ENCODE measurements around the gene FHOD3.

DNA sequence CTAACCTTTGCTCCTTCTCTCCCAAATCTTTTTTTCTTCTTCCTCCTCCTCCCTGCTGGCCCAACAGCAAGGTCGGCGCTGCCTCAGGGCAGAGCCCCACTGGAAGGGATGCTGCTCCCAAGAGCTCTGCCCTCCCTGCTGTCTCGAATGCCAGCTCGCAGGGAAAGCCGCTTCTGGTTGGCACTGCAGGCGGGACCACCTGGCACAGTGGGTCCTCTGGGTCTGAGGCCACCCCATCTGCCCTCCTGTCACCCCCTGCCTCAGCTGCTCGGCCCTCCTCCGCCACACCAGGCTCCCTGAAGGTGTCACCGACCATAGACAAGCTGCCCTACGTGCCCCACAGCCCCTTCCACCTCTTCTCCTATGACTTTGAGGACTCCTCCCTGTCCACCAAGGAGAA is 355.0 kb downstream of the FHOD3 start:
- TF ChIP-seq, protein P1, sequence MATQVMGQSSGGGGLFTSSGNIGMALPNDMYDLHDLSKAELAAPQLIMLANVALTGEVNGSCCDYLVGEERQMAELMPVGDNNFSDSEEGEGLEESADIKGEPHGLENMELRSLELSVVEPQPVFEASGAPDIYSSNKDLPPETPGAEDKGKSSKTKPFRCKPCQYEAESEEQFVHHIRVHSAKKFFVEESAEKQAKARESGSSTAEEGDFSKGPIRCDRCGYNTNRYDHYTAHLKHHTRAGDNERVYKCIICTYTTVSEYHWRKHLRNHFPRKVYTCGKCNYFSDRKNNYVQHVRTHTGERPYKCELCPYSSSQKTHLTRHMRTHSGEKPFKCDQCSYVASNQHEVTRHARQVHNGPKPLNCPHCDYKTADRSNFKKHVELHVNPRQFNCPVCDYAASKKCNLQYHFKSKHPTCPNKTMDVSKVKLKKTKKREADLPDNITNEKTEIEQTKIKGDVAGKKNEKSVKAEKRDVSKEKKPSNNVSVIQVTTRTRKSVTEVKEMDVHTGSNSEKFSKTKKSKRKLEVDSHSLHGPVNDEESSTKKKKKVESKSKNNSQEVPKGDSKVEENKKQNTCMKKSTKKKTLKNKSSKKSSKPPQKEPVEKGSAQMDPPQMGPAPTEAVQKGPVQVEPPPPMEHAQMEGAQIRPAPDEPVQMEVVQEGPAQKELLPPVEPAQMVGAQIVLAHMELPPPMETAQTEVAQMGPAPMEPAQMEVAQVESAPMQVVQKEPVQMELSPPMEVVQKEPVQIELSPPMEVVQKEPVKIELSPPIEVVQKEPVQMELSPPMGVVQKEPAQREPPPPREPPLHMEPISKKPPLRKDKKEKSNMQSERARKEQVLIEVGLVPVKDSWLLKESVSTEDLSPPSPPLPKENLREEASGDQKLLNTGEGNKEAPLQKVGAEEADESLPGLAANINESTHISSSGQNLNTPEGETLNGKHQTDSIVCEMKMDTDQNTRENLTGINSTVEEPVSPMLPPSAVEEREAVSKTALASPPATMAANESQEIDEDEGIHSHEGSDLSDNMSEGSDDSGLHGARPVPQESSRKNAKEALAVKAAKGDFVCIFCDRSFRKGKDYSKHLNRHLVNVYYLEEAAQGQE (IDR thresholded peaks at IDR 0.05; ENCODE audit: insufficient read depth in 1 of 2, low read depth in 2 of 2, low read length in 2 of 2) = no peak
- no peak for TF ChIP-seq POLR2AphosphoS5 (IDR thresholded peaks at IDR 0.05; ENCODE audit: low read depth, low read length)
- no peak for TF ChIP-seq TAF1 (IDR thresholded peaks at IDR 0.05; ENCODE audit: borderline replicate concordance, insufficient read depth, low read length)

Data from PFSK-1 (cell line).